Neuronal stem cell (in vitro differentiated cells): ENCODE results near the gene EXOC3L4.
A peak's percentile ranks its signal among the peaks of the same experiment; 100 is the strongest.

Experiments
- DNase-seq: peaks from one replicate; pipeline ENCODE4 v3.0.0-alpha.2; 2013; ENCODE audit warnings: low spot score
- H2AFZ ChIP-seq: one replicate; pipeline ENCODE4 v1.6.1; 2013; ENCODE audit warnings: mild to moderate bottlenecking, low read length, inconsistent platforms
- H2AK5ac ChIP-seq: 2 replicates; pipeline ENCODE4 v1.6.1; 2013; ENCODE audit warnings: low read depth, mild to moderate bottlenecking, inconsistent platforms, low read length, moderate library complexity, mixed read lengths
- H2BK120ac ChIP-seq: 2 replicates; pipeline ENCODE4 v1.6.1; 2013; ENCODE audit warnings: low read depth, mild to moderate bottlenecking, inconsistent platforms, low read length, moderate library complexity, mixed read lengths
- H2BK12ac ChIP-seq: one replicate; pipeline ENCODE4 v1.6.1; 2013; ENCODE audit warnings: low read length, inconsistent platforms
- H2BK15ac ChIP-seq: 2 replicates; pipeline ENCODE4 v1.6.1; 2013; ENCODE audit warnings: mild to moderate bottlenecking, low read length, inconsistent platforms, mixed read lengths
- H2BK5ac ChIP-seq: one replicate; pipeline ENCODE4 v1.6.1; 2013; ENCODE audit warnings: inconsistent platforms, mild to moderate bottlenecking, low read length, moderate library complexity
- H3K14ac ChIP-seq: one replicate; pipeline ENCODE4 v1.6.1; 2013; ENCODE audit warnings: low read length, inconsistent platforms
- H3K18ac ChIP-seq: 2 replicates; pipeline ENCODE4 v1.6.1; 2013; ENCODE audit warnings: low read length, inconsistent platforms
- H3K23ac ChIP-seq: 2 replicates; pipeline ENCODE4 v1.6.1; 2013; ENCODE audit warnings: low read depth, mild to moderate bottlenecking, mixed read lengths, low read length, inconsistent platforms; ENCODE audit not compliant: poor library complexity
- H3K27ac ChIP-seq: replicated peaks from 3 replicates; pipeline ENCODE4 v1.5.1; 2013; ENCODE audit warnings: low read length, inconsistent platforms
- H3K27me3 ChIP-seq, 3 experiments: 2 replicates each; pipeline ENCODE4 v1.6.1; 2013; ENCODE audit warnings: low read length in 3 of 3, mild to moderate bottlenecking in 2 of 3, inconsistent platforms in 1 of 3, low read depth in 1 of 3, mixed read lengths in 1 of 3, moderate library complexity in 1 of 3; ENCODE audit not compliant: control insufficient read depth in 3 of 3, insufficient read depth in 3 of 3
- H3K36me3 ChIP-seq, 2 donors: replicated peaks in 1 of 2; 2 replicates each; pipeline ENCODE4 v1.6.1; 2013; ENCODE audit warnings: low read length in 2 of 2; ENCODE audit not compliant: control insufficient read depth in 2 of 2, insufficient read depth in 2 of 2
- H3K4ac ChIP-seq: 2 replicates; pipeline ENCODE4 v1.6.1; 2013; ENCODE audit warnings: inconsistent platforms, mild to moderate bottlenecking, low read length, moderate library complexity
- H3K4me1 ChIP-seq, 2 donors: 1 replicate in 1 of 2; 2 replicates in 1 of 2; pipeline ENCODE4 v1.6.1; 2013; ENCODE audit warnings: low read length in 2 of 2, low read depth in 1 of 2; ENCODE audit not compliant: control insufficient read depth in 2 of 2, insufficient read depth in 1 of 2
- H3K4me2 ChIP-seq: one replicate; pipeline ENCODE4 v1.6.1; 2013; ENCODE audit warnings: mild to moderate bottlenecking, low read length, inconsistent platforms; ENCODE audit not compliant: insufficient read depth, poor library complexity, severe bottlenecking
- H3K4me3 ChIP-seq, 2 donors: 2 replicates each; pipeline ENCODE4 v1.5.1; 2013; ENCODE audit warnings: low read length in 2 of 2, mild to moderate bottlenecking in 2 of 2, inconsistent platforms in 1 of 2, moderate library complexity in 1 of 2
- H3K79me1 ChIP-seq: one replicate; pipeline ENCODE4 v1.6.1; 2013; ENCODE audit warnings: low read depth, mild to moderate bottlenecking, inconsistent platforms, low read length, moderate library complexity
- H3K9ac ChIP-seq: one replicate; pipeline ENCODE4 v1.6.1; 2013; ENCODE audit warnings: mild to moderate bottlenecking, low read depth, low read length, inconsistent platforms; ENCODE audit not compliant: poor library complexity
- H3K9me3 ChIP-seq, 2 donors: replicated peaks in 1 of 2; 2 replicates each; pipeline versions ENCODE3 to v1.6.1; 2013; ENCODE audit warnings: low read length in 2 of 2, mild to moderate bottlenecking in 2 of 2, inconsistent platforms in 1 of 2, low read depth in 1 of 2, mixed read lengths in 1 of 2, moderate library complexity in 1 of 2; ENCODE audit not compliant: control insufficient read depth in 2 of 2, insufficient read depth in 1 of 2
- H4K8ac ChIP-seq: one replicate; pipeline ENCODE4 v1.6.1; 2013; ENCODE audit warnings: low read depth, mild to moderate bottlenecking, inconsistent platforms, low read length, moderate library complexity
- H4K91ac ChIP-seq: one replicate; pipeline ENCODE4 v1.6.1; 2013; ENCODE audit warnings: low read length, low read depth, mild to moderate bottlenecking, inconsistent platforms; ENCODE audit not compliant: poor library complexity
- WGBS, 2 donors: extraction: QIAGEN DNeasy Blood & Tissue Kit; methylation state at CpG; one replicate each; pipeline ENCODE4 v1.1.7; 2013; ENCODE audit warnings: missing lambda C conversion rate in 2 of 2, mixed read lengths in 1 of 2; ENCODE audit not compliant: insufficient read length in 2 of 2, insufficient replicate concordance in 1 of 2; ENCODE audit errors: extremely low coverage in 2 of 2; 5-methylcytosine and 5-hydroxymethylcytosine counted together

EXOC3L4 gene

GRCh38 chr14:103140316-103141109, 46.0 kb downstream of the EXOC3L4 start:
- H2BK120ac ChIP-seq = no peak overlapping the region
- H3K23ac ChIP-seq = no peak overlapping the region
- no peak overlapping the region for H4K8ac ChIP-seq
- no peaks in the 10 kb centered on the region for H3K36me3 ChIP-seq
- no peak overlapping the region for H2BK5ac ChIP-seq
- H3K27ac ChIP-seq = no peak overlapping the region
- no peaks in the 10 kb centered on the region for H3K79me1 ChIP-seq
- no peak overlapping the region for H2AK5ac ChIP-seq
- peaks cover 0 to 60% (median 9%) of the 10 kb centered on the region in 3 experiments for H3K27me3 ChIP-seq
- H3K4me1 ChIP-seq = peaks cover 3 to 14% of the 10 kb centered on the region in 2 donors
- no peak overlapping the region for H2BK15ac ChIP-seq
- no peak overlapping the region for H4K91ac ChIP-seq
- no peak overlapping the region for H3K4me2 ChIP-seq
- WGBS, 2 donors = no CpG with 5 or more reads among the region's 12 CpGs
- H3K14ac ChIP-seq = no peak overlapping the region
- H2AFZ ChIP-seq = no peak overlapping the region
- no peak overlapping the region for H3K18ac ChIP-seq
- no peak overlapping the region for H3K4ac ChIP-seq
- no peak overlapping the region for H2BK12ac ChIP-seq
- no peak overlapping the region for H3K9ac ChIP-seq
- no peak overlapping the region for H3K4me3 ChIP-seq
- no peak for DNase-seq
- no peaks in the 10 kb centered on the region for H3K9me3 ChIP-seq

GRCh38 chr14:103141117-103141796, 46.7 kb downstream of the EXOC3L4 start:
- H4K8ac ChIP-seq = no peak overlapping the region
- H3K18ac ChIP-seq = peak overlapping the region; percentile 23
- no peak overlapping the region for H3K14ac ChIP-seq
- H3K23ac ChIP-seq = no peak overlapping the region
- H3K79me1 ChIP-seq = no peaks in the 10 kb centered on the region
- no peaks in the 10 kb centered on the region for H3K36me3 ChIP-seq
- no peak overlapping the region for H3K4me3 ChIP-seq
- peaks cover 3 to 14% of the 10 kb centered on the region in 2 donors for H3K4me1 ChIP-seq
- H2BK5ac ChIP-seq = no peak overlapping the region
- H3K9me3 ChIP-seq = no peaks in the 10 kb centered on the region
- H2AK5ac ChIP-seq = no peak overlapping the region
- H2BK15ac ChIP-seq = no peak overlapping the region
- H3K27me3 ChIP-seq = peaks cover 0 to 59% (median 9%) of the 10 kb centered on the region in 3 experiments
- H2BK120ac ChIP-seq = no peak overlapping the region
- H4K91ac ChIP-seq = no peak overlapping the region
- H3K4me2 ChIP-seq = no peak overlapping the region
- H3K9ac ChIP-seq = no peak overlapping the region
- DNase-seq = no peak
- H3K4ac ChIP-seq = no peak overlapping the region
- no CpG with 5 or more reads among the region's 8 CpGs for WGBS, 2 donors
- H2AFZ ChIP-seq = no peak overlapping the region
- H3K27ac ChIP-seq = no peak overlapping the region
- no peak overlapping the region for H2BK12ac ChIP-seq

- Histone ChIP-seq H4K8ac (no peak overlapping the region), H2BK15ac (no peak overlapping the region), H4K91ac (no peak overlapping the region), H2BK120ac (no peak overlapping the region), H2AK5ac (no peak overlapping the region), H3K14ac (no peak overlapping the region), H3K9ac (no peak overlapping the region), H3K18ac (no peak overlapping the region), H2BK5ac (no peak overlapping the region), H3K36me3 (no peaks in the 10 kb centered on the region), H3K4me2 (no peak overlapping the region), H2AFZ (no peak overlapping the region), H3K4me3 (no peak overlapping the region), H2BK12ac (no peak overlapping the region), H3K4ac (no peak overlapping the region), H3K4me1 (peaks cover 3 to 11% of the 10 kb centered on the region in 2 donors), H3K79me1 (no peaks in the 10 kb centered on the region), H3K27me3 (peaks cover 0 to 59% (median 9%) of the 10 kb centered on the region in 3 experiments), H3K23ac (no peak overlapping the region), H3K9me3 (no peaks in the 10 kb centered on the region), H3K27ac (no peak overlapping the region)
- WGBS, 2 donors = no CpG with 5 or more reads among the region's 4 CpGs
- DNase-seq = no peak
Measured at GRCh38 chr14:103142026-103142425, 47.5 kb downstream of the EXOC3L4 start.

DNA sequence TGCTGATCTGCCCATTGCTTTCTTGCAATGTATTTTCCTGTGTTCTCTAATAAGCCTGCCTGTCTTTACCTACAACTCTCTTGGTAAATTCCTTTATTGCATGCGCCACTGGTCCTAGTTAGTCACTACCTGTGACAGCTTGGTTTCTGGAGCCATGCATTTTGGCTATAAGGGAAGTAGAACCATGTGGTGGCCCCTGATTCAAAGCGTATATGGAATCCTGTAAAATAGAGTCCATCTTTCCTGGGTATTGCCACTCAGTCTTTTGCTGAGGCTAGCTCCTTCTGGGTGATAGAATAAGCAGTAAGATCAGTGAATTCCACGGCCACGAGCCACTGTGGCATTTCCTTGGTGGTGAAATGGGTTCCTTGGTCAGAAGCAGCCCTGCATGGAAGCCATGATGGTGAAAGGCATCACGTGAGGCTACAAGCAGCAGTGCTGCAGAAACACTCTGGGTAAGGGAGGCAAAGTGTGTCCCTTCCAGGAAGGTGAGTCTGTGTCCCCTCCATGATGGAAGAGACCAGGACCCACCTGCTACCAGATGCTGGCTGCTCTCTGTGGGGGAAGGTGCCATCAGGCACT, 48.3 kb downstream of the EXOC3L4 start:
- H3K18ac ChIP-seq = peak overlapping the region; percentile 11
- WGBS, 2 donors = no CpG with 5 or more reads among the region's 5 CpGs
- no peak overlapping the region for H3K4ac ChIP-seq
- no peak overlapping the region for H2AFZ ChIP-seq
- H3K36me3 ChIP-seq = no peaks in the 10 kb centered on the region
- H3K27ac ChIP-seq = no peak overlapping the region
- peak overlapping the region; percentile 53 for H4K8ac ChIP-seq
- H3K14ac ChIP-seq = no peak overlapping the region
- H2BK12ac ChIP-seq = no peak overlapping the region
- H3K79me1 ChIP-seq = no peaks in the 10 kb centered on the region
- H4K91ac ChIP-seq = peak overlapping the region; percentile 40
- H2BK5ac ChIP-seq = no peak overlapping the region
- H3K4me1 ChIP-seq = peaks cover 3 to 9% of the 10 kb centered on the region in 2 donors
- no peak overlapping the region for H2BK15ac ChIP-seq
- no peak overlapping the region for H3K9ac ChIP-seq
- H3K23ac ChIP-seq = peak overlapping the region; percentile 39
- peak overlapping the region; percentile 18 for H2AK5ac ChIP-seq
- H3K27me3 ChIP-seq = peaks cover 0 to 54% (median 9%) of the 10 kb centered on the region in 3 experiments
- DNase-seq = no peak
- no peaks in the 10 kb centered on the region for H3K9me3 ChIP-seq
- no peak overlapping the region for H3K4me3 ChIP-seq
- no peak overlapping the region for H2BK120ac ChIP-seq
- H3K4me2 ChIP-seq = no peak overlapping the region
